SK-N-SH (cell line): ENCODE results near the gene MRPL41. TPM values are rescaled to one million over a fixed set of nuclear protein-coding genes. Genes with fewer than 3 reads are reported as not detected.

ENCODE experiments used
- polyA plus RNA-seq, 3 experiments: library from polyadenylated mRNA; depleted of rRNA; stranded (reverse); fragments of >200 nt; gene quantifications; 2 replicates each; pipeline ENCODE4 v1.2.3, GENCODE V29; 2012

The MRPL41 gene
- polyA plus RNA-seq, 1 of the 3 experiments (the other 2 are of a cell fraction) = 58.9 TPM

Other genes starting within 250 kb of the MRPL41 start
- gene NRARP, start 249.6 kb upstream of the MRPL41 start, polyA plus RNA-seq (2012; rRNA removed) = 3.9 and 4.2 TPM in 2 replicates
- 11.5 and 14.2 TPM in 2 replicates for gene EXD3, start 128.7 kb upstream of the MRPL41 start, polyA plus RNA-seq (2012; rRNA removed)
- 0.39 and 0.67 TPM in 2 replicates for gene NOXA1, start 128.5 kb upstream of the MRPL41 start, polyA plus RNA-seq (2012; rRNA removed)
- 0.18 and 0.30 TPM in 2 replicates for gene ENTPD8, start 110.5 kb upstream of the MRPL41 start, polyA plus RNA-seq (2012; rRNA removed)
- 58.6 and 58.8 TPM in 2 replicates for gene NSMF, start 92.5 kb upstream of the MRPL41 start, polyA plus RNA-seq (2012; rRNA removed)
- gene PNPLA7, start 1.5 kb upstream of the MRPL41 start, polyA plus RNA-seq (2012; rRNA removed) = 0.88 and 0.99 TPM in 2 replicates
- gene DPH7, start 27.0 kb downstream of the MRPL41 start, polyA plus RNA-seq (2012; rRNA removed) = 59.9 and 84.3 TPM in 2 replicates
- 39.3 and 43.1 TPM in 2 replicates for gene ZMYND19, start 38.6 kb downstream of the MRPL41 start, polyA plus RNA-seq (2012; rRNA removed)
- gene ARRDC1, start 53.8 kb downstream of the MRPL41 start, polyA plus RNA-seq (2012; rRNA removed) = 49.7 and 54.8 TPM in 2 replicates
- 38.3 and 39.5 TPM in 2 replicates for gene EHMT1, start 67.1 kb downstream of the MRPL41 start, polyA plus RNA-seq (2012; rRNA removed)